K562 (cell line): Measurements from ENCODE around the gene GSTM1. TPM values are rescaled to one million over a fixed set of nuclear protein-coding genes. Genes with fewer than 3 reads are reported as not detected.

Source experiments
- DMBX1 ChIP-seq: fragments of 250-450 bp; sonication (Bioruptor Pico); IDR thresholded peaks from 2 replicates; pipeline ENCODE4 v1.8.0; 2022; ENCODE audit warnings: inconsistent platforms, mild to moderate bottlenecking, moderate library complexity, borderline replicate concordance
- EHMT2 ChIP-seq: fragments of 450-650 bp; IDR thresholded peaks from 2 replicates; pipeline ENCODE4 v1.6.1; 2018; ENCODE audit warnings: antibody characterized with exemption
- ELF4 ChIP-seq: fragments of 450-650 bp; formaldehyde crosslinking; IDR thresholded peaks from 2 replicates; pipeline ENCODE4 v1.4.0; 2022; ENCODE audit warnings: missing genetic modification characterization
- JUND ChIP-seq, 2 experiments: IDR thresholded peaks; 2 replicates in 1 of 2; 3 replicates in 1 of 2; pipeline ENCODE4 v1.6.1; 2011; ENCODE audit warnings: borderline replicate concordance in 2 of 2, low read depth in 2 of 2, low read length in 2 of 2, improper control_type of control experiment in 1 of 2, missing biosample characterization in 1 of 2, missing genetic modification characterization in 1 of 2, missing genetic modification reagents in 1 of 2
- KDM1A ChIP-seq, 2 experiments: fragments of 450-650 bp; IDR thresholded peaks; 2 replicates each; pipeline ENCODE4 v1.6.1; 2016; ENCODE audit warnings: mild to moderate bottlenecking in 2 of 2
- MYBL2 ChIP-seq, 2 experiments: fragments of 450-650 bp in 1 of 2; sonication (generic) in 1 of 2; formaldehyde crosslinking in 1 of 2; IDR thresholded peaks; 2 replicates each; pipeline versions ENCODE4 v1.6.1 to v1.8.1; 2017 to 2022; ENCODE audit warnings: borderline replicate concordance in 1 of 2, inconsistent platforms in 1 of 2, low read depth in 1 of 2, mild to moderate bottlenecking in 1 of 2, missing genetic modification reagents in 1 of 2, moderate library complexity in 1 of 2
- NCOA6 ChIP-seq: fragments of 450-650 bp; IDR thresholded peaks from 2 replicates; pipeline ENCODE4 v1.6.1; 2017; ENCODE audit warnings: mild to moderate bottlenecking
- NCOR1 ChIP-seq: fragments of 450-650 bp; IDR thresholded peaks from 2 replicates; pipeline ENCODE4 v1.6.1; 2016; ENCODE audit warnings: mild to moderate bottlenecking, moderate library complexity
- NFIX ChIP-seq: fragments of 250-450 bp; sonication (Bioruptor Pico); IDR thresholded peaks from 2 replicates; pipeline ENCODE4 v1.4.0; 2020; ENCODE audit warnings: low read depth, mild to moderate bottlenecking, moderate library complexity
- NR2F6 ChIP-seq: fragments of 450-650 bp; formaldehyde crosslinking; IDR thresholded peaks from 2 replicates; pipeline ENCODE4 v1.4.0; 2020; ENCODE audit warnings: mild to moderate bottlenecking
- SMARCE1 ChIP-seq: fragments of 450-650 bp; IDR thresholded peaks from 2 replicates; pipeline ENCODE4 v1.7.1; 2016; ENCODE audit warnings: mild to moderate bottlenecking
- TSC22D4 ChIP-seq: fragments of 450-650 bp; IDR thresholded peaks from 2 replicates; pipeline ENCODE4 v1.6.1; 2016; ENCODE audit warnings: missing genetic modification characterization, missing biosample characterization, control low read depth
- YY1 ChIP-seq, 3 experiments: IDR thresholded peaks; 2 replicates each; pipeline ENCODE4 v1.6.1; 2011; ENCODE audit warnings: low read length in 2 of 3, mild to moderate bottlenecking in 2 of 3, moderate library complexity in 2 of 3, borderline replicate concordance in 1 of 3, control low read depth in 1 of 3, low read depth in 1 of 3; ENCODE audit not compliant: insufficient read depth in 3 of 3, insufficient replicate concordance in 2 of 3, control insufficient read depth in 1 of 3, insufficient read length in 1 of 3; ENCODE audit errors: extremely low read depth in 1 of 3
- ZKSCAN3 ChIP-seq: fragments of 250-450 bp; sonication (Bioruptor Pico); IDR thresholded peaks from 2 replicates; pipeline ENCODE4 v1.4.0; 2020
- ZNF124 ChIP-seq: sonication (generic); formaldehyde crosslinking; IDR thresholded peaks from 2 replicates; pipeline ENCODE4 v1.8.1; 2022; ENCODE audit warnings: missing genetic modification reagents
- polyA plus RNA-seq, 8 experiments: library from polyadenylated mRNA; depleted of rRNA in 4 of 8; stranded (reverse) in 5 of 8; unstranded in 3 of 8; fragments of >200 nt; fragmentation: Nextera tagmentation in 2 of 8; fragmentation: Illumina TruSeq in 1 of 8; extraction: Ambion mirVana in 2 of 8; extraction: Trizol in 1 of 8; gene quantifications; 2 replicates each; pipeline versions ENCODE4 v1.2.1 to v1.2.3, GENCODE V29; 2011 to 2014; ENCODE audit warnings: inconsistent platforms in 1 of 8, missing spikeins in 1 of 8
- total RNA-seq, 7 experiments: library from RNA; depleted of rRNA in 6 of 7; stranded (reverse); fragments of >200 nt in 6 of 7; fragmentation: Illumina TruSeq in 2 of 7; extraction: Trizol in 2 of 7; gene quantifications; 2 replicates each; pipeline versions ENCODE4 v1.2.1 to v1.2.3, GENCODE V29; 2011 to 2021; ENCODE audit warnings: low replicate concordance in 1 of 7
- TF ChIP-seq, protein P1 (sequence below): IDR thresholded peaks from 2 replicates; pipeline ENCODE4 v1.6.1; 2014; ENCODE audit warnings: antibody characterized with exemption
- TF ChIP-seq, protein P2 (sequence below): fragments of 200-800 bp; sonication (Bioruptor generic); IDR thresholded peaks from 2 replicates; pipeline ENCODE4 v1.6.1; 2017; ENCODE audit warnings: missing genetic modification characterization, missing compliant biosample characterization
- TF ChIP-seq, protein P3 (sequence below): fragments of 250-450 bp; sonication (Bioruptor Pico); IDR thresholded peaks from 2 replicates; pipeline ENCODE4 v1.8.0; 2022; ENCODE audit warnings: moderate library complexity, mild to moderate bottlenecking, inconsistent platforms
- TF ChIP-seq, protein P4 (sequence below): fragments of 150-350 bp; IDR thresholded peaks from 2 replicates; pipeline ENCODE4 v1.6.1; 2014; ENCODE audit warnings: low read depth, mild to moderate bottlenecking, low read length, borderline replicate concordance
- TF ChIP-seq, protein P5 (sequence below): fragments of 450-650 bp; formaldehyde crosslinking; IDR thresholded peaks from 2 replicates; pipeline ENCODE4 v1.4.0; 2022; ENCODE audit warnings: missing genetic modification characterization

Gene GSTM1
- total and polyA plus RNA-seq, 9 of the 15 experiments (the other 6 are each of a cell fraction or from before 2014, with no cell fraction given): not detected

DNA sequence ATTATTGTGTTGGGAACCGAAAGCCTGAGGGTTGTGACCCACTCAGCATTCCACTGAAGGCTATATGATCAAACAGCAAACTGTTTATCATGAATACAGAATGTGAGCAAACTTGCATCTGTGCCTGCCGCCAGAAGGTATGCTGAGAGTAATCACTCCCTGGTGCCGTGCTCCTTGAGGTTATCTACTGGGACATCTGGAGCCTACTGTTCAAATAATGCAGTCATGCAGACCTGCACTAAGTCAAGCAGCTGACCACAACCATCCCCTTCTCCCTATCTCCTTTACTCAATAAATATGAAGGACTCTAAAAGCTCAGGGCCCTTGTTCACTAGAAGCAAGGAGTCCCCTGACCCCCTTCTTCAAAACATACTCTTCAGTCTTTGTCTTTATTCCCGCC is 37.9 kb downstream of the GSTM1 start (continued):
- TF ChIP-seq YY1 (IDR thresholded peaks at IDR 0.05; ENCODE audit: borderline replicate concordance in 1 of 3, control insufficient read depth in 1 of 3, extremely low read depth in 1 of 3, insufficient read depth in 3 of 3, insufficient read length in 1 of 3, insufficient replicate concordance in 2 of 3, low read depth in 1 of 3, low read length in 2 of 3) (no peak), SMARCE1 (peak; percentile 88), NFIX (CRISPR knock-in tag) (no peak), KDM1A (IDR thresholded peaks at IDR 0.05) (peak; percentile 56 to 82), ZNF124 (CRISPR knock-in tag) (no peak), NCOR1 (peak; percentile 89), EHMT2 (peak; percentile 46), NR2F6 (CRISPR knock-in tag) (no peak), JUND (IDR thresholded peaks at IDR 0.05; ENCODE audit: borderline replicate concordance, low read depth, low read length) (peak; percentile 75; the same call in 1 of the 2 replicates), JUND (tag; IDR thresholded peaks at IDR 0.05; ENCODE audit: borderline replicate concordance, low read depth, low read length) (peak; percentile 60; the same call in 1 of the 3 replicates), ELF4 (CRISPR knock-in tag) (0 out of 2 replicates have a peak, but pooled peaks have one; percentile 39), ZKSCAN3 (CRISPR knock-in tag) (no peak), TSC22D4 (tag) (no peak), DMBX1 (CRISPR knock-in tag) (peak; percentile 76; the same call in 1 of the 2 replicates), NCOA6 (no peak), MYBL2 (IDR thresholded peaks at IDR 0.05; ENCODE audit: low read depth) (no peak; the same call in 1 of the 2 replicates), MYBL2 (CRISPR knock-in tag; IDR thresholded peaks at IDR 0.05; ENCODE audit: borderline replicate concordance) (no peak)
- TF ChIP-seq, protein P1, sequence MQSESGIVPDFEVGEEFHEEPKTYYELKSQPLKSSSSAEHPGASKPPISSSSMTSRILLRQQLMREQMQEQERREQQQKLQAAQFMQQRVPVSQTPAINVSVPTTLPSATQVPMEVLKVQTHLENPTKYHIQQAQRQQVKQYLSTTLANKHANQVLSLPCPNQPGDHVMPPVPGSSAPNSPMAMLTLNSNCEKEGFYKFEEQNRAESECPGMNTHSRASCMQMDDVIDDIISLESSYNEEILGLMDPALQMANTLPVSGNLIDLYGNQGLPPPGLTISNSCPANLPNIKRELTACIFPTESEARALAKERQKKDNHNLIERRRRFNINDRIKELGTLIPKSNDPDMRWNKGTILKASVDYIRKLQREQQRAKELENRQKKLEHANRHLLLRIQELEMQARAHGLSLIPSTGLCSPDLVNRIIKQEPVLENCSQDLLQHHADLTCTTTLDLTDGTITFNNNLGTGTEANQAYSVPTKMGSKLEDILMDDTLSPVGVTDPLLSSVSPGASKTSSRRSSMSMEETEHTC: no peak
- TF ChIP-seq, protein P2, sequence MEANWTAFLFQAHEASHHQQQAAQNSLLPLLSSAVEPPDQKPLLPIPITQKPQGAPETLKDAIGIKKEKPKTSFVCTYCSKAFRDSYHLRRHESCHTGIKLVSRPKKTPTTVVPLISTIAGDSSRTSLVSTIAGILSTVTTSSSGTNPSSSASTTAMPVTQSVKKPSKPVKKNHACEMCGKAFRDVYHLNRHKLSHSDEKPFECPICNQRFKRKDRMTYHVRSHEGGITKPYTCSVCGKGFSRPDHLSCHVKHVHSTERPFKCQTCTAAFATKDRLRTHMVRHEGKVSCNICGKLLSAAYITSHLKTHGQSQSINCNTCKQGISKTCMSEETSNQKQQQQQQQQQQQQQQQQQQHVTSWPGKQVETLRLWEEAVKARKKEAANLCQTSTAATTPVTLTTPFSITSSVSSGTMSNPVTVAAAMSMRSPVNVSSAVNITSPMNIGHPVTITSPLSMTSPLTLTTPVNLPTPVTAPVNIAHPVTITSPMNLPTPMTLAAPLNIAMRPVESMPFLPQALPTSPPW (CRISPR knock-in tag): no peak
- TF ChIP-seq, protein P3, sequence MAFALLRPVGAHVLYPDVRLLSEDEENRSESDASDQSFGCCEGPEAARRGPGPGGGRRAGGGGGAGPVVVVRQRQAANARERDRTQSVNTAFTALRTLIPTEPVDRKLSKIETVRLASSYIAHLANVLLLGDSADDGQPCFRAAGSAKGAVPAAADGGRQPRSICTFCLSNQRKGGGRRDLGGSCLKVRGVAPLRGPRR (CRISPR knock-in tag): no peak
- TF ChIP-seq, protein P4, sequence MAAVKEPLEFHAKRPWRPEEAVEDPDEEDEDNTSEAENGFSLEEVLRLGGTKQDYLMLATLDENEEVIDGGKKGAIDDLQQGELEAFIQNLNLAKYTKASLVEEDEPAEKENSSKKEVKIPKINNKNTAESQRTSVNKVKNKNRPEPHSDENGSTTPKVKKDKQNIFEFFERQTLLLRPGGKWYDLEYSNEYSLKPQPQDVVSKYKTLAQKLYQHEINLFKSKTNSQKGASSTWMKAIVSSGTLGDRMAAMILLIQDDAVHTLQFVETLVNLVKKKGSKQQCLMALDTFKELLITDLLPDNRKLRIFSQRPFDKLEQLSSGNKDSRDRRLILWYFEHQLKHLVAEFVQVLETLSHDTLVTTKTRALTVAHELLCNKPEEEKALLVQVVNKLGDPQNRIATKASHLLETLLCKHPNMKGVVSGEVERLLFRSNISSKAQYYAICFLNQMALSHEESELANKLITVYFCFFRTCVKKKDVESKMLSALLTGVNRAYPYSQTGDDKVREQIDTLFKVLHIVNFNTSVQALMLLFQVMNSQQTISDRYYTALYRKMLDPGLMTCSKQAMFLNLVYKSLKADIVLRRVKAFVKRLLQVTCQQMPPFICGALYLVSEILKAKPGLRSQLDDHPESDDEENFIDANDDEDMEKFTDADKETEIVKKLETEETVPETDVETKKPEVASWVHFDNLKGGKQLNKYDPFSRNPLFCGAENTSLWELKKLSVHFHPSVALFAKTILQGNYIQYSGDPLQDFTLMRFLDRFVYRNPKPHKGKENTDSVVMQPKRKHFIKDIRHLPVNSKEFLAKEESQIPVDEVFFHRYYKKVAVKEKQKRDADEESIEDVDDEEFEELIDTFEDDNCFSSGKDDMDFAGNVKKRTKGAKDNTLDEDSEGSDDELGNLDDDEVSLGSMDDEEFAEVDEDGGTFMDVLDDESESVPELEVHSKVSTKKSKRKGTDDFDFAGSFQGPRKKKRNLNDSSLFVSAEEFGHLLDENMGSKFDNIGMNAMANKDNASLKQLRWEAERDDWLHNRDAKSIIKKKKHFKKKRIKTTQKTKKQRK: no peak
- TF ChIP-seq, protein P5, sequence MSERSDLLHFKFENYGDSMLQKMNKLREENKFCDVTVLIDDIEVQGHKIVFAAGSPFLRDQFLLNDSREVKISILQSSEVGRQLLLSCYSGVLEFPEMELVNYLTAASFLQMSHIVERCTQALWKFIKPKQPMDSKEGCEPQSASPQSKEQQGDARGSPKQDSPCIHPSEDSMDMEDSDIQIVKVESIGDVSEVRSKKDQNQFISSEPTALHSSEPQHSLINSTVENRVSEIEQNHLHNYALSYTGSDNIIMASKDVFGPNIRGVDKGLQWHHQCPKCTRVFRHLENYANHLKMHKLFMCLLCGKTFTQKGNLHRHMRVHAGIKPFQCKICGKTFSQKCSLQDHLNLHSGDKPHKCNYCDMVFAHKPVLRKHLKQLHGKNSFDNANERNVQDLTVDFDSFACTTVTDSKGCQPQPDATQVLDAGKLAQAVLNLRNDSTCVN (CRISPR knock-in tag): no peak
